K562 (cell line): ENCODE results near the gene GRSF1. TPM values are rescaled to one million over a fixed set of nuclear protein-coding genes. Genes with fewer than 3 reads are reported as not detected.

Experiments
- ATAC-seq: fragments of 200-7000 bp; cut with Tn5 transposase; 3 replicates; pipeline ENCODE4 v1.9.1; 2020; ENCODE audit warnings: moderate library complexity
- BruUV-seq: library from RNA; stranded (reverse); fragments of 400-500 nt; replicated peaks from 2 replicates; lab custom pipeline; 2021; lab: Mats Ljungman, UMichigan
- CTCF ChIA-PET: fragments of 300-600 bp; formaldehyde crosslinking; extraction: SDS; loops from one replicate; lab custom pipeline; 2021; ENCODE audit warnings: low intra/inter-chr PET ratio; lab: Yijun Ruan, JAX
- POLR2A ChIA-PET: fragments of 300-600, 350-650 bp; sonication (Branson Sonifier 250); formaldehyde crosslinking; extraction: SDS; loops from one replicate; lab custom pipeline; 2021; ENCODE audit warnings: antibody characterized with exemption, inconsistent platforms; lab: Yijun Ruan, JAX
- DNase-seq, 4 experiments: peaks; one replicate each; pipeline versions ENCODE4 v3.0.0 to v3.0.0-alpha.2; 2011 to 2018; ENCODE audit warnings: low spot score in 3 of 4, mixed read lengths in 3 of 4; ENCODE audit errors: extremely low read depth in 1 of 4
- FAIRE-seq: peaks from 2 replicates; lab custom pipeline; 2011; peaks lifted over from hg19 to GRCh38; lab: Jason Lieb, UNC
- H2AFZ ChIP-seq: 2 replicates; pipeline ENCODE4 v1.6.0; 2011; ENCODE audit warnings: low read depth, low read length, control low read depth, inconsistent platforms
- H3K27ac ChIP-seq: fragments of 200-600 bp; 3 replicates; pipeline ENCODE4 v1.8.0; 2011; ENCODE audit warnings: low read depth, mild to moderate bottlenecking, control low read depth, inconsistent platforms, low read length, moderate library complexity, mixed read lengths; ENCODE audit errors: extremely low read depth
- H3K27me3 ChIP-seq, 2 experiments: fragments of 300-600 bp in 1 of 2; 2 replicates in 1 of 2; 3 replicates in 1 of 2; pipeline versions ENCODE4 v1.6.0 to v1.8.0; 2011; ENCODE audit warnings: inconsistent platforms in 2 of 2, low read length in 2 of 2, mild to moderate bottlenecking in 1 of 2, mixed read lengths in 1 of 2, moderate library complexity in 1 of 2; ENCODE audit not compliant: control insufficient read depth in 2 of 2, insufficient read depth in 2 of 2
- H3K36me3 ChIP-seq: fragments of 300-600 bp; 3 replicates; pipeline ENCODE4 v1.8.0; 2011; ENCODE audit warnings: mild to moderate bottlenecking, low read length, inconsistent platforms; ENCODE audit not compliant: control insufficient read depth, insufficient read depth
- H3K4me1 ChIP-seq, 2 experiments: fragments of 200-600 bp in 1 of 2; replicated peaks in 1 of 2; 2 replicates in 1 of 2; 3 replicates in 1 of 2; pipeline versions ENCODE4 v1.5.1 to v1.8.0; 2011; ENCODE audit warnings: inconsistent platforms in 2 of 2, low read length in 2 of 2, mild to moderate bottlenecking in 1 of 2, mixed read lengths in 1 of 2, moderate library complexity in 1 of 2; ENCODE audit not compliant: control insufficient read depth in 2 of 2, insufficient read depth in 2 of 2
- H3K4me2 ChIP-seq: 2 replicates; pipeline ENCODE4 v1.6.1; 2011; ENCODE audit warnings: low read length, control low read depth, inconsistent platforms, mixed read lengths; ENCODE audit not compliant: insufficient read depth
- H3K4me3 ChIP-seq: fragments of 200-600 bp; sonication (generic), shearing (Covaris generic); 2 replicates; pipeline ENCODE4 v1.5.1; 2016; ENCODE audit warnings: control low read depth, inconsistent platforms
- H3K79me2 ChIP-seq: fragments of 200-600 bp; 3 replicates; pipeline ENCODE4 v1.8.0; 2011; ENCODE audit warnings: low read length, inconsistent platforms; ENCODE audit not compliant: control insufficient read depth, insufficient read depth
- H3K9ac ChIP-seq, 2 experiments: 2 replicates each; pipeline versions ENCODE4 v1.6.0 to v1.6.1; 2011; ENCODE audit warnings: low read depth in 2 of 2, low read length in 2 of 2, control low read depth in 1 of 2, inconsistent platforms in 1 of 2, mild to moderate bottlenecking in 1 of 2, mixed read lengths in 1 of 2; ENCODE audit not compliant: insufficient read depth in 1 of 2
- H3K9me1 ChIP-seq: one replicate; pipeline ENCODE4 v1.6.0; 2011; ENCODE audit warnings: inconsistent platforms, mild to moderate bottlenecking, low read length, moderate library complexity; ENCODE audit not compliant: control insufficient read depth, insufficient read depth
- H3K9me3 ChIP-seq: replicated peaks from 2 replicates; pipeline ENCODE4 v1.5.1; 2011; ENCODE audit warnings: low read depth, low read length, inconsistent platforms; ENCODE audit not compliant: control insufficient read depth, insufficient read depth
- H4K20me1 ChIP-seq: replicated peaks from 2 replicates; pipeline ENCODE4 v1.6.1; 2011; ENCODE audit warnings: low read length, inconsistent platforms, mixed read lengths; ENCODE audit not compliant: control insufficient read depth, insufficient read depth
- HNRNPLL ChIP-seq: fragments of 200-400 bp; formaldehyde crosslinking; IDR thresholded peaks from 2 replicates; pipeline ENCODE4 v1.6.1; 2017; ENCODE audit warnings: low read length, low read depth, mild to moderate bottlenecking; ENCODE audit not compliant: poor library complexity, severe bottlenecking
- POLR2A ChIP-seq: fragments of 450-650 bp; conservative IDR thresholded peaks from 2 replicates; pipeline ENCODE4 v1.6.1; 2016
- ZNF316 ChIP-seq: fragments of 450-650 bp; IDR thresholded peaks from 2 replicates; pipeline ENCODE4 v1.6.1; 2016
- ZNF436 ChIP-seq: fragments of 250-450, 450-650 bp; sonication (Bioruptor Pico); formaldehyde crosslinking; IDR thresholded peaks from 2 replicates; pipeline ENCODE4 v1.7.0; 2020; ENCODE audit warnings: mild to moderate bottlenecking
- ZNF511 ChIP-seq: sonication (generic); formaldehyde crosslinking; IDR thresholded peaks from 2 replicates; pipeline ENCODE4 v1.8.0; 2022; ENCODE audit warnings: mild to moderate bottlenecking, missing genetic modification reagents
- WGBS: fragments of 100-300 bp; shearing (Covaris generic); methylation state at CpG from one replicate; pipeline ENCODE4 v1.1.6; 2016; ENCODE audit warnings: low coverage, mixed read lengths; ENCODE audit not compliant: insufficient coverage; ENCODE audit errors: missing lambda C conversion rate; 5-methylcytosine and 5-hydroxymethylcytosine counted together
- in situ Hi-C: fragments of 300-500 bp; cut with MboI; formaldehyde crosslinking; loops from 4 replicates; pipeline ENCODE4 v1.15.0; 2018; ENCODE audit warnings: inconsistent platforms, mixed read lengths
- intact Hi-C: fragments of 100-400 bp; cut with micrococcal nuclease; formaldehyde crosslinking; loops from 2 replicates; pipeline ENCODE4 v1.14.2; 2022
- polyA plus RNA-seq, 8 experiments: library from polyadenylated mRNA; depleted of rRNA in 4 of 8; stranded (reverse) in 5 of 8; unstranded in 3 of 8; fragments of >200 nt; fragmentation: Nextera tagmentation in 2 of 8; fragmentation: Illumina TruSeq in 1 of 8; extraction: Ambion mirVana in 2 of 8; extraction: Trizol in 1 of 8; gene quantifications; 2 replicates each; pipeline versions ENCODE4 v1.2.1 to v1.2.3, GENCODE V29; 2011 to 2014; ENCODE audit warnings: inconsistent platforms in 1 of 8, missing spikeins in 1 of 8
- total RNA-seq, 7 experiments: library from RNA; depleted of rRNA in 6 of 7; stranded (reverse); fragments of >200 nt in 6 of 7; fragmentation: Illumina TruSeq in 2 of 7; extraction: Trizol in 2 of 7; gene quantifications; 2 replicates each; pipeline versions ENCODE4 v1.2.1 to v1.2.3, GENCODE V29; 2011 to 2021; ENCODE audit warnings: low replicate concordance in 1 of 7

GRSF1 gene
- total and polyA plus RNA-seq, 9 of the 15 experiments (the other 6 are each of a cell fraction or from before 2014, with no cell fraction given), result 33.0 to 105 (median 76.0) TPM

- TF ChIP-seq ZNF316 (peak; percentile 32; the same call in 1 of the 2 replicates), ZNF436 (CRISPR knock-in tag) (no peak), ZNF511 (CRISPR knock-in tag) (no peak)
- ATAC-seq (no peak), DNase-seq (no peak), FAIRE-seq (peak; percentile 35)
- ChIA-PET CTCF (interaction anchor here (0.6 kb wide), 1 partner anchor 166 kb away, joined by 4 read pairs; no protein-coding TSS in a partner anchor), POLR2A (interaction anchor here (2.7 kb wide), 1 partner anchor 10 kb away, joined by 7 read pairs; no protein-coding TSS in a partner anchor)
- no peak overlapping the region for H2AFZ ChIP-seq
- intact Hi-C loops, result loop anchor here (5.0 kb wide), 1 partner anchor 112 kb away; no protein-coding TSS in a partner anchor
- H3K9ac ChIP-seq, result no peak overlapping the region
- H3K36me3 ChIP-seq, result peaks cover 49% of the 10 kb centered on the region
- H4K20me1 ChIP-seq, result no peaks in the 10 kb centered on the region
- in situ Hi-C loops, result no loop called here
- H3K9me1 ChIP-seq, result no peaks in the 10 kb centered on the region
- H3K9me3 ChIP-seq, result no peaks in the 10 kb centered on the region
- WGBS, result 98% methylated on average over 3 of the region's 3 CpGs
- no peaks in the 10 kb centered on the region for H3K4me1 ChIP-seq
- H3K27me3 ChIP-seq, result no peaks in the 10 kb centered on the region
- no peaks in the 10 kb centered on the region for H3K79me2 ChIP-seq
- no peak overlapping the region for H3K27ac ChIP-seq
- no TSS peak for BruUV-seq
- H3K4me3 ChIP-seq, result no peak overlapping the region
- no peak overlapping the region for H3K4me2 ChIP-seq
These were observed 20.8 kb downstream of the GRSF1 start for GRCh38 chr4:70818921-70819320.

- peak; percentile 41; the same call in 1 of the 2 replicates for TF ChIP-seq POLR2A
- TF ChIP-seq HNRNPLL, result no peak
- DNase-seq, result no peak
- intact Hi-C loops (loop anchor here (5.0 kb wide), 1 partner anchor 111 kb away; no protein-coding TSS in a partner anchor), in situ Hi-C loops (no loop called here)
- H4K20me1 ChIP-seq, result no peaks in the 10 kb centered on the region
- no peak overlapping the region for H3K4me3 ChIP-seq
- no peak overlapping the region for H2AFZ ChIP-seq
- BruUV-seq, result no TSS peak
- H3K9me1 ChIP-seq, result no peaks in the 10 kb centered on the region
- no peak overlapping the region for H3K9ac ChIP-seq
- WGBS, result 77% methylated on average over 5 of the region's 5 CpGs
- H3K9me3 ChIP-seq, result no peaks in the 10 kb centered on the region
- peak; percentile 21 for ATAC-seq
- H3K27ac ChIP-seq, result no peak overlapping the region
- no peaks in the 10 kb centered on the region for H3K79me2 ChIP-seq
- ChIA-PET POLR2A (interaction anchor here (2.7 kb wide), 1 partner anchor 11 kb away, joined by 7 read pairs; no protein-coding TSS in a partner anchor), CTCF (interaction anchor here (0.6 kb wide), 1 partner anchor 165 kb away, joined by 4 read pairs; no protein-coding TSS in a partner anchor)
- FAIRE-seq, result no peak
- H3K4me1 ChIP-seq, result no peaks in the 10 kb centered on the region
- no peak overlapping the region for H3K4me2 ChIP-seq
- peaks cover 44% of the 10 kb centered on the region for H3K36me3 ChIP-seq
- H3K27me3 ChIP-seq, result no peaks in the 10 kb centered on the region
These were observed 21.4 kb downstream of the GRSF1 start for GRCh38 chr4:70818173-70818855.
